Ishikawa (cell line): ENCODE data around the gene B3GAT1.

ENCODE experiments used
- CEBPB ChIP-seq: IDR thresholded peaks from 2 replicates; pipeline ENCODE4 v1.6.1; 2012
- CREB1 ChIP-seq: IDR thresholded peaks from 2 replicates; pipeline ENCODE4 v1.6.1; 2012; ENCODE audit warnings: low read depth
- EGR1 ChIP-seq: IDR thresholded peaks from 2 replicates; pipeline ENCODE4 v1.6.1; 2012
- EP300 ChIP-seq: IDR thresholded peaks from 2 replicates; pipeline ENCODE4 v1.6.1; 2012; ENCODE audit warnings: borderline replicate concordance
- FOXM1 ChIP-seq: IDR thresholded peaks from 2 replicates; pipeline ENCODE4 v1.6.1; 2012; ENCODE audit warnings: low read depth, borderline replicate concordance
- NFIC ChIP-seq: IDR thresholded peaks from 2 replicates; pipeline ENCODE4 v1.6.1; 2012
- RAD21 ChIP-seq: IDR thresholded peaks from 2 replicates; pipeline ENCODE4 v1.6.1; 2012; ENCODE audit warnings: low read depth
- TAF1 ChIP-seq: IDR thresholded peaks from 2 replicates; pipeline ENCODE4 v1.6.1; 2012; ENCODE audit warnings: low read depth, mild to moderate bottlenecking
- TCF12 ChIP-seq: IDR thresholded peaks from 2 replicates; pipeline ENCODE4 v1.6.1; 2012; ENCODE audit warnings: low read depth
- TEAD4 ChIP-seq: IDR thresholded peaks from 2 replicates; pipeline ENCODE4 v1.6.1; 2012
- YY1 ChIP-seq: IDR thresholded peaks from 2 replicates; pipeline ENCODE4 v1.6.1; 2012; ENCODE audit warnings: low read depth
- ZBTB7A ChIP-seq: IDR thresholded peaks from 2 replicates; pipeline ENCODE4 v1.6.1; 2012; ENCODE audit warnings: low read depth
- TF ChIP-seq, protein P1 (sequence below): IDR thresholded peaks from 2 replicates; pipeline ENCODE4 v1.6.1; 2012; ENCODE audit warnings: low read depth, mild to moderate bottlenecking
- TF ChIP-seq, protein P2 (sequence below): IDR thresholded peaks from 2 replicates; pipeline ENCODE4 v1.6.1; 2012
- TF ChIP-seq, protein P3 (sequence below): IDR thresholded peaks from 2 replicates; pipeline ENCODE4 v1.6.1; 2012

B3GAT1 gene

DNA sequence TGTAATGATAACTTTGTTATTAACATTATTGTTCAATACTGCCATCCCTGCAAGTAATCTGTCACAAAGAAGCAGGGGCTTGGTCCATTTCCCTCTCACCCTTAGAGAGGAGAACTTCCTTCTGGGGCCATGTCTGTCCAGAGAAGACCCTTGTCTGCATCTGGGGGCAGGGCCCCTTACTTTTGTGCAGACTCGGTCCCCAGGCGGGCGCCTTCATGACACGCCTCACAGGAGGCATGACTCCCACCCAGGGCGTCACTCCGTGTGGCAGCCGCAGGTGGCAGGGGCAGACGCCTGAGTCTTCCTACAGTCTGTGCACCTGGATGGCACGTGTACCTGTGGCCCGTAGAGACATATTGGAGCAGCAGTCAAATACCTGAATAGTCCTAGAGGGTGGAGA lies 21.8 kb upstream of the B3GAT1 start:
- TF ChIP-seq RAD21 = no peak
- no peak for TF ChIP-seq NFIC
- no peak for TF ChIP-seq CREB1
- no peak for TF ChIP-seq TCF12
- TF ChIP-seq, protein P1, sequence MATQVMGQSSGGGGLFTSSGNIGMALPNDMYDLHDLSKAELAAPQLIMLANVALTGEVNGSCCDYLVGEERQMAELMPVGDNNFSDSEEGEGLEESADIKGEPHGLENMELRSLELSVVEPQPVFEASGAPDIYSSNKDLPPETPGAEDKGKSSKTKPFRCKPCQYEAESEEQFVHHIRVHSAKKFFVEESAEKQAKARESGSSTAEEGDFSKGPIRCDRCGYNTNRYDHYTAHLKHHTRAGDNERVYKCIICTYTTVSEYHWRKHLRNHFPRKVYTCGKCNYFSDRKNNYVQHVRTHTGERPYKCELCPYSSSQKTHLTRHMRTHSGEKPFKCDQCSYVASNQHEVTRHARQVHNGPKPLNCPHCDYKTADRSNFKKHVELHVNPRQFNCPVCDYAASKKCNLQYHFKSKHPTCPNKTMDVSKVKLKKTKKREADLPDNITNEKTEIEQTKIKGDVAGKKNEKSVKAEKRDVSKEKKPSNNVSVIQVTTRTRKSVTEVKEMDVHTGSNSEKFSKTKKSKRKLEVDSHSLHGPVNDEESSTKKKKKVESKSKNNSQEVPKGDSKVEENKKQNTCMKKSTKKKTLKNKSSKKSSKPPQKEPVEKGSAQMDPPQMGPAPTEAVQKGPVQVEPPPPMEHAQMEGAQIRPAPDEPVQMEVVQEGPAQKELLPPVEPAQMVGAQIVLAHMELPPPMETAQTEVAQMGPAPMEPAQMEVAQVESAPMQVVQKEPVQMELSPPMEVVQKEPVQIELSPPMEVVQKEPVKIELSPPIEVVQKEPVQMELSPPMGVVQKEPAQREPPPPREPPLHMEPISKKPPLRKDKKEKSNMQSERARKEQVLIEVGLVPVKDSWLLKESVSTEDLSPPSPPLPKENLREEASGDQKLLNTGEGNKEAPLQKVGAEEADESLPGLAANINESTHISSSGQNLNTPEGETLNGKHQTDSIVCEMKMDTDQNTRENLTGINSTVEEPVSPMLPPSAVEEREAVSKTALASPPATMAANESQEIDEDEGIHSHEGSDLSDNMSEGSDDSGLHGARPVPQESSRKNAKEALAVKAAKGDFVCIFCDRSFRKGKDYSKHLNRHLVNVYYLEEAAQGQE = no peak
- TF ChIP-seq CEBPB = no peak
- TF ChIP-seq EGR1 = no peak
- no peak for TF ChIP-seq ZBTB7A
- no peak for TF ChIP-seq FOXM1
- no peak for TF ChIP-seq EP300
- TF ChIP-seq, protein P2, sequence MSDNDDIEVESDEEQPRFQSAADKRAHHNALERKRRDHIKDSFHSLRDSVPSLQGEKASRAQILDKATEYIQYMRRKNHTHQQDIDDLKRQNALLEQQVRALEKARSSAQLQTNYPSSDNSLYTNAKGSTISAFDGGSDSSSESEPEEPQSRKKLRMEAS = no peak
- no peak for TF ChIP-seq TEAD4
- TF ChIP-seq, protein P3, sequence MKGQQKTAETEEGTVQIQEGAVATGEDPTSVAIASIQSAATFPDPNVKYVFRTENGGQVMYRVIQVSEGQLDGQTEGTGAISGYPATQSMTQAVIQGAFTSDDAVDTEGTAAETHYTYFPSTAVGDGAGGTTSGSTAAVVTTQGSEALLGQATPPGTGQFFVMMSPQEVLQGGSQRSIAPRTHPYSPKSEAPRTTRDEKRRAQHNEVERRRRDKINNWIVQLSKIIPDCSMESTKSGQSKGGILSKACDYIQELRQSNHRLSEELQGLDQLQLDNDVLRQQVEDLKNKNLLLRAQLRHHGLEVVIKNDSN = no peak
- no peak for TF ChIP-seq YY1

DNA sequence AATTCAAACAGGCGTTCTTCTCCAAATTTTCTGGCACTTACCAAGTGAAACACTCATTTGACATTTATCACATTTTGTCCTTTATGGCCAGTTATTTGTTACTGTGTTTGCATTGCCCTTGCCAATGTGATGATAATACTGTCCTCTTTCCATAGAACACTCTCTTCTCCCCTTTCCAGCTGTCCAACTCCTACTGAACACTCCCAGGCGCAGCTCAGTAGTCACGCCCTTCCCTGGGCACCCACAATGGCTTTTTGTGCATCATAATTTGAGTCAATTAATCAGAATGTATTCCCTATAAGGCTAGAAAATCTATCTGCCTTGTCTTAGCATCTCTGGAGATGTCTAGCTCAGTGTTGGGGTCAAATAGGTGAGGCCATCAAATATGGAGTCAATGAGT lies 21.2 kb upstream of the B3GAT1 start:
- TF ChIP-seq YY1 (no peak), EP300 (no peak), CEBPB (no peak), EGR1 (no peak), RAD21 (no peak), TEAD4 (no peak), TCF12 (no peak)

DNA sequence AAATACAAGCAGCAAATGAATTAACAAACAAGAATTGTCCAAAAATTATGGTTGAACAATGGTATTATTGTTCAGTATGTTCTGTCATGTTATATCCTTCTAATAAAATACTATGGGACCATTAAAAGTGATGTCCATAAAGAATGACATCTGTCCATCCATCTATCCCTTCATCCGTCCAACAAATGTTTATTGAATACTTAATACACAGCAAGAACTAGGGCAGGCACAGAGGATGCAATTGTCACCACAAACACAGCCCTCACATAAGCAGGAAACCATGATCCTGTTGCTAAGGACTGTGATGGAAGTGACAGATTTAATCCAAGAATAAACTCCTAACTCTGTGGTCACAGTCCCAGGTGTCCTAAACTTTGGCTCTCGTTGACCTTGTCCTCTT lies 20.7 kb upstream of the B3GAT1 start:
- TF ChIP-seq YY1 (no peak), EGR1 (no peak), TAF1 (no peak), TEAD4 (no peak)
- TF ChIP-seq, protein P3 = no peak
- TF ChIP-seq, protein P1 = no peak

DNA sequence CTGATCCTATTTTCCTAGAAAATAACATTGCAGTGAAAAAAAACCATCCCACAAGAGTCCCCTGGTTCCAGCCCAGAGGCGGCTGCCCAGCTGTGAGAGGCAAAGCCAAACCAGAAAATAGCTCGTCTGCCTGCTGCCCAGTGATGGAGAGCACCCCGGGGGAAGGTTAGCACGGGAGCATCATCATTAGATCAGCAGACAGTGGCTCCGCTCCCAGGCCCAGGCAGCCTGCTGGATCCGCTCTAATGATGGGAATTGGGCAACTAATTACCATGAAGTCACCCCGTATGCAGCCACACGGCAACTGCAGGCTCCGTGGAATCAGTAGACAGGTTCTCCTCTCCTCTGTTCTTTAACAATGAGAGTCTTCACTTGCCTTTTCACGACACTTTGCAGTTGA lies 17.1 kb upstream of the B3GAT1 start:
- TF ChIP-seq YY1 (no peak), EGR1 (no peak), TEAD4 (no peak), NFIC (no peak), ZBTB7A (no peak), CREB1 (no peak), TAF1 (no peak), EP300 (no peak), RAD21 (no peak), FOXM1 (no peak), CEBPB (no peak), TCF12 (no peak)
- TF ChIP-seq, protein P1 = no peak
- TF ChIP-seq, protein P2 = no peak
- TF ChIP-seq, protein P3 = no peak
